Bronchial epithelial cell (primary cell): ENCODE measurements around the gene MSH2. TPM values are rescaled to one million over a fixed set of nuclear protein-coding genes. Genes with fewer than 3 reads are reported as not detected.
A peak's percentile ranks its signal among the peaks of the same experiment; 100 is the strongest.
"Not testable (repeated sequence)": the region's sequence is repeated elsewhere in the genome, so short reads cannot be mapped to it uniquely, and the experiment has no call there.

ENCODE experiments used
- DNase-seq: peaks from one replicate; pipeline ENCODE4 v3.0.0-alpha.2; 2010; ENCODE audit warnings: low read depth
- FAIRE-seq: peaks from 2 replicates; lab custom pipeline; 2011; peaks lifted over from hg19 to GRCh38; lab: Jason Lieb, UNC
- H3K27me3 ChIP-seq: 2 replicates; pipeline ENCODE4 v1.5.1; 2011; ENCODE audit warnings: low read length; ENCODE audit not compliant: control insufficient read depth, insufficient read depth
- H3K36me3 ChIP-seq: 2 replicates; pipeline ENCODE4 v1.5.1; 2011; ENCODE audit warnings: low read length; ENCODE audit not compliant: control insufficient read depth, insufficient read depth
- H3K4me3 ChIP-seq: 2 replicates; pipeline ENCODE4 v1.5.1; 2011; ENCODE audit warnings: mild to moderate bottlenecking, low read depth, low read length, control low read depth
- CTCF ChIP-seq: IDR thresholded peaks from 2 replicates; pipeline ENCODE4 v1.5.1; 2011; ENCODE audit warnings: mild to moderate bottlenecking, moderate library complexity, low read length, control low read depth, inconsistent platforms; ENCODE audit not compliant: insufficient read depth, severe bottlenecking
- total RNA-seq: library from RNA; depleted of rRNA; stranded (reverse); fragments of >200 nt; gene quantifications from 2 replicates; pipeline ENCODE4 v1.2.1, GENCODE V29; 2014

The MSH2 gene
- total RNA-seq, 1 donor from 2014 or later: 10.0 TPM

- H3K4me3 ChIP-seq: peak overlapping the region; percentile 91
- H3K36me3 ChIP-seq: no peaks in the 10 kb centered on the region
- no peak for FAIRE-seq
- no peak for TF ChIP-seq CTCF
- H3K27me3 ChIP-seq: no peaks in the 10 kb centered on the region
- DNase-seq: no peak
These were observed 745 bp downstream of the MSH2 start for GRCh38 chr2:47403609-47404193.

- H3K36me3 ChIP-seq: no peaks in the 10 kb centered on the region
- TF ChIP-seq CTCF: no peak
- H3K4me3 ChIP-seq: no peak overlapping the region
- FAIRE-seq (no peak), DNase-seq (no peak)
- H3K27me3 ChIP-seq: no peaks in the 10 kb centered on the region
These were observed 1.4 kb downstream of the MSH2 start for GRCh38 chr2:47404356-47404755.

- DNase-seq (no peak), FAIRE-seq (no peak)
- TF ChIP-seq CTCF: no peak
- no peaks in the 10 kb centered on the region for H3K27me3 ChIP-seq
- H3K4me3 ChIP-seq: no peak overlapping the region
- H3K36me3 ChIP-seq: no peaks in the 10 kb centered on the region
These were observed 2.8 kb downstream of the MSH2 start for GRCh38 chr2:47405757-47406156.

GRCh38 chr2:47406649-47407330, 3.8 kb downstream of the MSH2 start:
- H3K36me3 ChIP-seq, FAIRE-seq: not testable (repeated sequence)

GRCh38 chr2:47407976-47408375, 5.0 kb downstream of the MSH2 start:
- FAIRE-seq, H3K27me3 ChIP-seq, DNase-seq, H3K36me3 ChIP-seq, H3K4me3 ChIP-seq: not testable (repeated sequence)

More at GRCh38 chr2:47406649-47407330, 3.8 kb downstream of the MSH2 start:
- DNase-seq, H3K4me3 ChIP-seq, H3K27me3 ChIP-seq: not testable (repeated sequence)

GRCh38 chr2:47414682-47415458, 11.9 kb downstream of the MSH2 start:
- FAIRE-seq: no peak
- no peak for TF ChIP-seq CTCF
- no peak overlapping the region for H3K4me3 ChIP-seq
- no peak for DNase-seq
- no peaks in the 10 kb centered on the region for H3K27me3 ChIP-seq
- peaks cover 1% of the 10 kb centered on the region for H3K36me3 ChIP-seq
